ENCODE results near the gene COX6A1.

COX6A1 gene

DNA sequence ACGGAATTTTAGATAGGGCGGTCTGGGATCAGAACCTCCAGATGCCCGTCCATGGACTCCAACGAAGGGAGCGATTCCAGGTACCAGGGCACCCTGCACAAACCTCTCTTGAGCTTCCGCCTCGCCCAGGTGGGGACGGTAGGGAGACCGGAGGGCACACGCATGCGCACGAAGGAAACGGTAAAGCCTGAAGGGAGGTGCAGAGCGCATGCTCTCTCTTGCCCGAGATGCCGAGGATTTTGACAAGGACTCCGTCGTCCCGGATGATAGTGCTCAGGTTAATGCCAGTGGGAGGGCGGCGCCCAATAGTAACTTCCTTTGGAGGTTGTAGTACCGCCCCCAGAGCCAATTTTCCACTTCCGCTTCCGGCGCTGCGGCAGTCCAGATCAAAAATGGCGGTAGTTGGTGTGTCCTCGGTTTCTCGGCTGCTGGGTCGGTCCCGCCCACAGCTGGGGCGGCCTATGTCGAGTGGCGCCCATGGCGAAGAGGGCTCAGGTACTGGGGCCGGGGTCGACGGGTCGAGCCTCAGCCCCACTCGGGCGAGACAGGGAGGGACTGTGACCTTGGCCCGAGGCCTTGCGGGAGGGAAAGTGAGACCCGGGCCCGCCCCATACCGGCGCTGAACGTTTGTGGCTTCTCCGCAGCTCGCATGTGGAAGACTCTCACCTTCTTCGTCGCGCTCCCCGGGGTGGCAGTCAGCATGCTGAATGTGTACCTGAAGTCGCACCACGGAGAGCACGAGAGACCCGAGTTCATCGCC is at the start of gene COX6A1:
TSS of gene COX6A1 (plus strand) at position 379 of the 760 bp plus-strand sequence. CDS start at position 393, 14 bp downstream.
- peak; percentile 97 for DNase-seq (ENCODE audit: low read depth, low spot score)
- TF ChIP-seq, protein P1, sequence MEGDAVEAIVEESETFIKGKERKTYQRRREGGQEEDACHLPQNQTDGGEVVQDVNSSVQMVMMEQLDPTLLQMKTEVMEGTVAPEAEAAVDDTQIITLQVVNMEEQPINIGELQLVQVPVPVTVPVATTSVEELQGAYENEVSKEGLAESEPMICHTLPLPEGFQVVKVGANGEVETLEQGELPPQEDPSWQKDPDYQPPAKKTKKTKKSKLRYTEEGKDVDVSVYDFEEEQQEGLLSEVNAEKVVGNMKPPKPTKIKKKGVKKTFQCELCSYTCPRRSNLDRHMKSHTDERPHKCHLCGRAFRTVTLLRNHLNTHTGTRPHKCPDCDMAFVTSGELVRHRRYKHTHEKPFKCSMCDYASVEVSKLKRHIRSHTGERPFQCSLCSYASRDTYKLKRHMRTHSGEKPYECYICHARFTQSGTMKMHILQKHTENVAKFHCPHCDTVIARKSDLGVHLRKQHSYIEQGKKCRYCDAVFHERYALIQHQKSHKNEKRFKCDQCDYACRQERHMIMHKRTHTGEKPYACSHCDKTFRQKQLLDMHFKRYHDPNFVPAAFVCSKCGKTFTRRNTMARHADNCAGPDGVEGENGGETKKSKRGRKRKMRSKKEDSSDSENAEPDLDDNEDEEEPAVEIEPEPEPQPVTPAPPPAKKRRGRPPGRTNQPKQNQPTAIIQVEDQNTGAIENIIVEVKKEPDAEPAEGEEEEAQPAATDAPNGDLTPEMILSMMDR (IDR thresholded peaks at IDR 0.05; ENCODE audit: low read depth, low read length), result no peak

DNA sequence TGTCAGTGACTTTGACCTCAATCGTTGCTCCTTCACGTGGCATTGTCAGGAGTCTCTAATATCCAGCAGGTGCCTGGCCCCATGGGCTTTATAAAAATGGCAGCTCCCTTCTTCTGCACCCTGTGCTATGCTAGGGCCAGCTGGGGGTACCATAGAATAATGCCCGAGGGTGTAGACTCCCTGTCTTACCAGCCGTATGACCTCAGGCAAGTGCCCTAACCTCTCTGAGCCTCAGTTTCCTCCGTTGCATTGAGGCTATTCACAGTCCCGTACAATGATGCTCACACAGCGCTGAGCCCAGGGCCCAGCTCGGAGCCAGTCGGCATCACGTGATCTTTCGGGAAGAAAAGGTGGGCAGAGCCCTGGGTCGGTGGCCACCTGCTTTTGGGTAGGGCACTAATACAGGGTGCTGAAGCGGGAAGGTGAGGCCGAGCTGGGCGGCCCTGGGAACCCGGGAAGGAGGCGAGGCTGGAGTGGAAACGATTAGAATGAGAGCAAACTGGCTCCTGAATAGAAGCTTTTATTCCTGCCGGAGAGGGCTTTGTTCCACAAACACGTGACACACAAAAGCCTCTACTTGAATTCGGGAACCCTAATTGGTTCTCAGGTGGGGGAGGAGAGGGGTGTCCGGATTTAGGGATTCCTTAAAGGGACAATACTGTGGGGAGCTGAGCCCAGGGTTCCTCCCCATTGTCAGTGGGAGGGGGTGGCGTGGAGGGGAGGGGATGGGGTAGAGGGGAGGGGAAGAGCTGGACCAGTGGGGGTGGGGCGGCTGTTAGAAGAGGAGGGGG is 49.0 kb upstream of the COX6A1 start:
- DNase-seq (ENCODE audit: low read depth, low spot score), result no peak
- TF ChIP-seq, protein P1 (IDR thresholded peaks at IDR 0.05; ENCODE audit: low read depth, low read length), result no peak
- H3K4me3 ChIP-seq (ENCODE audit: low read depth, low read length), result no peak overlapping the region
- in situ Hi-C loops (cut with HindIII; ENCODE audit: low sequenced_read_pairs), result no loop called here

More for the DNA sequence above, at the start of gene COX6A1:
- in situ Hi-C loops (cut with HindIII; ENCODE audit: low sequenced_read_pairs), result no loop called here
- H3K4me3 ChIP-seq (ENCODE audit: low read depth, low read length), result peak within 1 kb of the TSS; percentile 89

GRCh38 chr12:120390540-120391120 is 47.3 kb upstream of the COX6A1 start:
- TF ChIP-seq, protein P1 (IDR thresholded peaks at IDR 0.05; ENCODE audit: low read depth, low read length), result no peak
- DNase-seq (ENCODE audit: low read depth, low spot score), result no peak
- H3K4me3 ChIP-seq (ENCODE audit: low read depth, low read length), result no peak overlapping the region
- in situ Hi-C loops (cut with HindIII; ENCODE audit: low sequenced_read_pairs), result no loop called here

DNA sequence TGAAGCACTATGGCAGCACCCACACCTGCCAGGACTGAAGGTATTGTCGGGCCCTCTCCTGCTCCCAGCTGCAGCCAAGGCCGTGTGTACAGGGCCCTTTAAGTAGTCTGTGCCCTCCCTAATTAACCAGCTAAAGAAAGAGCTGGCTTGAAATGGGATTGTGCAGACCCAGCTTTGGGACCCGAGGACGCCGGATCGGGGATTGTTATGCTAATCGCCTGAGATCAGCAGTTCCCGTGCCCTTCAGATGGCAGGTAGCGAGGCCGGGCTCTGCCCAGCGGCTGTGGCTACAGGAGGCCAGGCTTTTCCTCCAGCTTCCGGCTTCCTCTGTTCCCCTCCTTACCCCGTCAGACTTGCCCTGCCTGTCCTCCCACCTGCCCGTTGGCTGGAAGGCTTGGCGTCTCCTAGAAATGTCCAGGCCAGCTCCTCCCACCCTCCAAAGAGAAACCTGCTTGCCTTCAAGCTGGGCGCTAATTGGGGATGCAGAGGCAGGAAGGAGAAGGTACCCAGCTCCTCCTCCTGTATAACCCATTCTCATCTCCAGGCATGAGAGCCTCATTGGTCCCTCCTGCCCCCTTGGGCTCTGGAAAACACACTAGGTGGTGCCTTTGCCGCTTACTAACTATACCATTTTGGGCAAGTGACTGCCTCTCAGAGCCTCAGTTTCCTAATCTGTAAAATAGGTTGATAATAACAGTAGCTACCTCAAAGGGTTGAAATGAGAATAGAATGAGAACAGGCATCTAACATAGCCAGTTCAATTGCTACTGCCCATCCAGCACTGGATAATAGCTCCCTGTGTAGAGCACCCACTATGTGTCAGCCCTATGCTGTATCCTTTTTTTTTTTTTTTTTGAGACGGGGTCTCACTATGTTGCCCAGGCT is 43.2 kb upstream of the COX6A1 start:
- in situ Hi-C loops (cut with HindIII; ENCODE audit: low sequenced_read_pairs), result no loop called here
- no peak for DNase-seq (ENCODE audit: low read depth, low spot score)
- no peak overlapping the region for H3K4me3 ChIP-seq (ENCODE audit: low read depth, low read length)
- TF ChIP-seq, protein P1 (IDR thresholded peaks at IDR 0.05; ENCODE audit: low read depth, low read length), result no peak

DNA sequence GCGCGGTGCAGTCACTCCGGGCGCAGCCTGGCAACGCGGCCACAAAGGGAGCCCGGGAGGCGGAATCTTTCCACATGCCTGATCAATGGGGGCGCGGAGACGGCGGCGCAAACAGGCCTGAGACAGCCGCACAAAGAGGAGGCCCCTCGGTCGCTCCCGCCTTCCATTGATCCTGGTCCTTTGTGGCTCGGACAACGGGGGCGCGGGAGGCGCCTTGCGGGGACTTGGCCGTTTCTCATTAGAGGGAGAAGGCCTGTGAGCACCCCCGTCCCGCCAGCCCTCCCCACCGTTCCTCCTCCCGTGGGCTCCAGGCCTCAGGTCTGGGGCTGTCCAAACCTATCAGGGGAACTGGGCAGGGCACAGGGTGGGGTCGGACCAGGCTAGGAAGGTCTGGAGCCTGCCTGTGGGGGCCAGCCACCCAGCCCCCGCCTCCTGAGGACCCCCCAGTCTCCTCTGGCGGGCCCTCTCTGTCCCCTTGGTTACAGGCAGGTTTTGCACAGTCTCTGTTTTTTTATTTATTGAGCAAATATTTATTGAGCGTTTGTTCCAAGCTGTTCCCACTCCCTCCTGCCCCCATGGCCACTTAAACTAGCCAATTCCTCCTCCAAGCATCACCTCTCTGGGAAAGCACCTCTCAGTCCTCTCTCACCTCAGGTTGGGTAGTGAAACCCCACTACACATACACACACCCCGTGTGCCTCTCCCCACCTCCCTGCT is 39.9 kb upstream of the COX6A1 start:
- DNase-seq (ENCODE audit: low read depth, low spot score), result peak; percentile 14
- TF ChIP-seq, protein P1 (IDR thresholded peaks at IDR 0.05; ENCODE audit: low read depth, low read length), result no peak
- in situ Hi-C loops (cut with HindIII; ENCODE audit: low sequenced_read_pairs), result no loop called here
- no peak overlapping the region for H3K4me3 ChIP-seq (ENCODE audit: low read depth, low read length)

Data from astrocyte of the spinal cord (primary cell).